C4-2B (cell line): Measurements from ENCODE around the gene WFS1.

Experiments
- H3K27ac ChIP-seq: fragments of 450-650 bp; 2 replicates; pipeline ENCODE4 v1.5.1; 2017
- ZFX ChIP-seq: fragments of 450-650 bp; IDR thresholded peaks from 2 replicates; pipeline ENCODE4 v1.6.1; 2017
- TF ChIP-seq, protein P1 (sequence below): fragments of 450-650 bp; conservative IDR thresholded peaks from 2 replicates; pipeline ENCODE4 v1.5.1; 2017; ENCODE audit warnings: mild to moderate bottlenecking

WFS1 gene, protein sequence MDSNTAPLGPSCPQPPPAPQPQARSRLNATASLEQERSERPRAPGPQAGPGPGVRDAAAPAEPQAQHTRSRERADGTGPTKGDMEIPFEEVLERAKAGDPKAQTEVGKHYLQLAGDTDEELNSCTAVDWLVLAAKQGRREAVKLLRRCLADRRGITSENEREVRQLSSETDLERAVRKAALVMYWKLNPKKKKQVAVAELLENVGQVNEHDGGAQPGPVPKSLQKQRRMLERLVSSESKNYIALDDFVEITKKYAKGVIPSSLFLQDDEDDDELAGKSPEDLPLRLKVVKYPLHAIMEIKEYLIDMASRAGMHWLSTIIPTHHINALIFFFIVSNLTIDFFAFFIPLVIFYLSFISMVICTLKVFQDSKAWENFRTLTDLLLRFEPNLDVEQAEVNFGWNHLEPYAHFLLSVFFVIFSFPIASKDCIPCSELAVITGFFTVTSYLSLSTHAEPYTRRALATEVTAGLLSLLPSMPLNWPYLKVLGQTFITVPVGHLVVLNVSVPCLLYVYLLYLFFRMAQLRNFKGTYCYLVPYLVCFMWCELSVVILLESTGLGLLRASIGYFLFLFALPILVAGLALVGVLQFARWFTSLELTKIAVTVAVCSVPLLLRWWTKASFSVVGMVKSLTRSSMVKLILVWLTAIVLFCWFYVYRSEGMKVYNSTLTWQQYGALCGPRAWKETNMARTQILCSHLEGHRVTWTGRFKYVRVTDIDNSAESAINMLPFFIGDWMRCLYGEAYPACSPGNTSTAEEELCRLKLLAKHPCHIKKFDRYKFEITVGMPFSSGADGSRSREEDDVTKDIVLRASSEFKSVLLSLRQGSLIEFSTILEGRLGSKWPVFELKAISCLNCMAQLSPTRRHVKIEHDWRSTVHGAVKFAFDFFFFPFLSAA

GRCh38 chr4:6269616-6270511 is at the start of gene WFS1:
WFS1 (plus strand) TSS chr4:6269850; CDS start chr4:6277456, 7,606 bp downstream.
- peak within 1 kb of the TSS; percentile 83 for H3K27ac ChIP-seq
- TF ChIP-seq, protein P1, sequence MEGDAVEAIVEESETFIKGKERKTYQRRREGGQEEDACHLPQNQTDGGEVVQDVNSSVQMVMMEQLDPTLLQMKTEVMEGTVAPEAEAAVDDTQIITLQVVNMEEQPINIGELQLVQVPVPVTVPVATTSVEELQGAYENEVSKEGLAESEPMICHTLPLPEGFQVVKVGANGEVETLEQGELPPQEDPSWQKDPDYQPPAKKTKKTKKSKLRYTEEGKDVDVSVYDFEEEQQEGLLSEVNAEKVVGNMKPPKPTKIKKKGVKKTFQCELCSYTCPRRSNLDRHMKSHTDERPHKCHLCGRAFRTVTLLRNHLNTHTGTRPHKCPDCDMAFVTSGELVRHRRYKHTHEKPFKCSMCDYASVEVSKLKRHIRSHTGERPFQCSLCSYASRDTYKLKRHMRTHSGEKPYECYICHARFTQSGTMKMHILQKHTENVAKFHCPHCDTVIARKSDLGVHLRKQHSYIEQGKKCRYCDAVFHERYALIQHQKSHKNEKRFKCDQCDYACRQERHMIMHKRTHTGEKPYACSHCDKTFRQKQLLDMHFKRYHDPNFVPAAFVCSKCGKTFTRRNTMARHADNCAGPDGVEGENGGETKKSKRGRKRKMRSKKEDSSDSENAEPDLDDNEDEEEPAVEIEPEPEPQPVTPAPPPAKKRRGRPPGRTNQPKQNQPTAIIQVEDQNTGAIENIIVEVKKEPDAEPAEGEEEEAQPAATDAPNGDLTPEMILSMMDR = no peak
- peak; percentile 37; the same call in 1 of the 2 replicates for TF ChIP-seq ZFX

- TF ChIP-seq, protein P1 = no peak
- no peak for TF ChIP-seq ZFX
- no peak overlapping the region for H3K27ac ChIP-seq
These were observed 48.3 kb upstream of the WFS1 start for GRCh38 chr4:6221301-6221850.

- TF ChIP-seq, protein P1 = no peak
- TF ChIP-seq ZFX = no peak
- H3K27ac ChIP-seq = no peak overlapping the region
These were observed 47.5 kb upstream of the WFS1 start for GRCh38 chr4:6221851-6222760.

DNA sequence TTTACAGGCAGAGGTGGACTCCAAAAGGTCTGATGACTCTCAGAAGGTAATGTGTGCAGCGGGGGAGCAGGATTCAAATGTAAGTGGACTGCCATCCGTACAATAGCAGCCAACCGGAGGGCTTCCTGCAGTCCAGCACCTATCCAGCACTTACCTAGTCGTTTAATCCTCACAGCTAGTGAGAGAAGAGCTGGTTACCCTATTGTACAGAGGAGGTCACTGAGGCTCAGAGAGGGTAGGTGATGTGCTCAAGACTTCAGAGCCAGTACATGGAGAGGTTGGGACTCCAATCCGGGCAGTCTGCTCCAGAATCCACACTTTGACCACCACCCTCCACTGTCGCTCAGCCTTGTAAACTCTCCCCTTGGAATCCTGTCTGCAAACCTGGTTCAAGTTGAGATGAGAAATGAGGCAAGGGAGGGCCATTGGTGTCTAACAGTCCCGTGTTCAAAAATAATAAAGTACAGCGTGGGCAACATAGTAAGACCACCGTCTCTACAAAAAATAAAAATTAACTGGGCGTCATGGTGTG is 46.8 kb upstream of the WFS1 start:
- H3K27ac ChIP-seq = no peak overlapping the region
- TF ChIP-seq, protein P1 = no peak
- TF ChIP-seq ZFX = no peak

GRCh38 chr4:6224735-6225134 is 44.9 kb upstream of the WFS1 start:
- H3K27ac ChIP-seq = no peak overlapping the region
- TF ChIP-seq ZFX = no peak

DNA sequence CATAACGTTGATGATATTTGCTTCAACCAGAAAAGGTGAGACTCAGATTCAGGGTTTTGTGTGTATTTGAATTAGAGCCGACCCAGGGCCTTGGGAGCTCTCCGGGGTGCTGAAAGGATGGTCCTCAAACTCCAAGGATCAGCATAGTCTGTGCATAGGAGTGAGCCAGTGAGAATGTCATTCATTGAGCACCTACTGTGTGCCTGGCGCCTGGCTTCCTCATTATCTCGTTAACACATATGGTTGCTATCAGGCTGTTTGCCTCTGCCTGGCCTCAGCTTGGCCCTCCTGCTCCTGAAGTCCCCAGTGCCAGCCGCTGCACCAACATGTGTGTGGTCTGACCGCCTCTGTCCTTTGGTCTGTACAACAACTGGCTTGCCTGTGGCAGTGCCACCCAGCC is 44.2 kb upstream of the WFS1 start:
- TF ChIP-seq, protein P1 = no peak
- no peak for TF ChIP-seq ZFX
- no peak overlapping the region for H3K27ac ChIP-seq
